Endothelial cell of umbilical vein (primary cell): ENCODE results near the gene NFATC3. TPM values are rescaled to one million over a fixed set of nuclear protein-coding genes. Genes with fewer than 3 reads are reported as not detected.

ENCODE experiments used
- BruUV-seq: library from RNA; stranded (reverse); fragments of 400-500 nt; replicated peaks from 2 replicates; lab custom pipeline; 2021; lab: Mats Ljungman, UMichigan
- CTCF ChIA-PET: fragments of 300-600, 350-600 bp; sonication (Branson Sonifier 250); formaldehyde crosslinking; loops from one replicate; lab custom pipeline; 2021; ENCODE audit warnings: antibody characterized with exemption, inconsistent platforms; lab: Charles Lee
- POLR2A ChIA-PET: fragments of 300-600, 350-600 bp; sonication (Branson Sonifier 250); formaldehyde crosslinking; loops from one replicate; lab custom pipeline; 2021; ENCODE audit warnings: antibody characterized with exemption, inconsistent platforms; lab: Charles Lee
- DNase-seq: peaks from one replicate; pipeline ENCODE4 v3.0.0-alpha.2; 2011; ENCODE audit warnings: low read depth, low spot score
- FAIRE-seq: peaks from 2 replicates; lab custom pipeline; 2011; peaks lifted over from hg19 to GRCh38; lab: Jason Lieb, UNC
- H2AFZ ChIP-seq: 2 replicates; pipeline ENCODE4 v1.6.0; 2012; ENCODE audit warnings: low read depth, low read length, control low read depth, inconsistent platforms
- H3K27ac ChIP-seq: 2 replicates; pipeline ENCODE4 v1.5.1; 2011; ENCODE audit warnings: low read depth, mild to moderate bottlenecking, control low read depth, low read length, moderate library complexity; ENCODE audit not compliant: insufficient read depth
- H3K27me3 ChIP-seq, 2 experiments: 2 replicates each; pipeline versions ENCODE4 v1.6.0 to v1.6.1; 2011; ENCODE audit warnings: low read length in 2 of 2, mixed read lengths in 1 of 2; ENCODE audit not compliant: control insufficient read depth in 2 of 2, insufficient read depth in 2 of 2
- H3K36me3 ChIP-seq, 2 experiments: 2 replicates in 1 of 2; 3 replicates in 1 of 2; pipeline ENCODE4 v1.5.1; 2011; ENCODE audit warnings: low read length in 2 of 2, mild to moderate bottlenecking in 1 of 2, moderate library complexity in 1 of 2; ENCODE audit not compliant: control insufficient read depth in 2 of 2, insufficient read depth in 2 of 2; ENCODE audit errors: extremely low read depth in 1 of 2
- H3K4me1 ChIP-seq: 3 replicates; pipeline ENCODE4 v1.5.1; 2011; ENCODE audit warnings: mild to moderate bottlenecking, low read length; ENCODE audit not compliant: control insufficient read depth, insufficient read depth; ENCODE audit errors: extremely low read depth
- H3K4me2 ChIP-seq: 2 replicates; pipeline ENCODE4 v1.6.1; 2011; ENCODE audit warnings: low read length, control low read depth, mixed read lengths; ENCODE audit not compliant: insufficient read depth
- H3K4me3 ChIP-seq, 3 experiments: fragments of 200-600 bp in 1 of 3; sonication (generic), shearing (Covaris generic) in 1 of 3; replicated peaks in 1 of 3; 2 replicates each; pipeline ENCODE4 v1.5.1; 2011 to 2016; ENCODE audit warnings: control low read depth in 3 of 3, low read length in 3 of 3, mild to moderate bottlenecking in 2 of 3, inconsistent platforms in 1 of 3, low read depth in 1 of 3, moderate library complexity in 1 of 3; ENCODE audit not compliant: insufficient read depth in 1 of 3
- H3K79me2 ChIP-seq: 2 replicates; pipeline ENCODE4 v1.6.0; 2012; ENCODE audit warnings: low read length, inconsistent platforms; ENCODE audit not compliant: control insufficient read depth, insufficient read depth
- H3K9ac ChIP-seq: replicated peaks from 2 replicates; pipeline ENCODE3; 2011; ENCODE audit warnings: low read length, control low read depth; ENCODE audit not compliant: insufficient read depth; ENCODE audit errors: extremely low read depth
- H3K9me1 ChIP-seq: replicated peaks from 3 replicates; pipeline ENCODE4 v1.6.0; 2011; ENCODE audit warnings: mild to moderate bottlenecking, low read length; ENCODE audit not compliant: control insufficient read depth, insufficient read depth; ENCODE audit errors: extremely low read depth
- H3K9me3 ChIP-seq: replicated peaks from 2 replicates; pipeline ENCODE4 v1.5.1; 2012; ENCODE audit warnings: low read length, inconsistent platforms; ENCODE audit not compliant: control insufficient read depth, insufficient read depth
- H4K20me1 ChIP-seq: replicated peaks from 2 replicates; pipeline ENCODE3; 2011; ENCODE audit warnings: mild to moderate bottlenecking, low read length; ENCODE audit not compliant: control insufficient read depth, insufficient read depth; ENCODE audit errors: extremely low read depth
- CTCF ChIP-seq, 2 donors: IDR thresholded peaks; 1 replicate in 1 of 2; 2 replicates in 1 of 2; pipeline ENCODE4 v1.5.1; 2011; ENCODE audit warnings: low read length in 2 of 2, mild to moderate bottlenecking in 2 of 2, moderate library complexity in 2 of 2, control low read depth in 1 of 2, inconsistent platforms in 1 of 2, low read depth in 1 of 2; ENCODE audit not compliant: insufficient read depth in 1 of 2; ENCODE audit errors: extremely low read depth in 1 of 2
- EZH2 ChIP-seq: IDR thresholded peaks from 2 replicates; pipeline ENCODE4 v1.6.1; 2012; ENCODE audit warnings: borderline replicate concordance, low read depth, mild to moderate bottlenecking, moderate library complexity, low read length, inconsistent platforms; ENCODE audit not compliant: severe bottlenecking
- FOS ChIP-seq: IDR thresholded peaks from 2 replicates; pipeline ENCODE4 v1.6.1; 2011; ENCODE audit warnings: mild to moderate bottlenecking, low read length, moderate library complexity, borderline replicate concordance; ENCODE audit not compliant: insufficient read depth
- GATA2 ChIP-seq: IDR thresholded peaks from 2 replicates; pipeline ENCODE4 v1.7.0; 2011; ENCODE audit warnings: low read depth, mild to moderate bottlenecking, moderate library complexity, mixed read lengths, low read length; ENCODE audit not compliant: insufficient read length, insufficient read depth
- JUN ChIP-seq: IDR thresholded peaks from 2 replicates; pipeline ENCODE4 v1.6.1; 2011; ENCODE audit warnings: borderline replicate concordance, low read depth; ENCODE audit not compliant: insufficient read length, insufficient read depth
- MAX ChIP-seq: IDR thresholded peaks from 2 replicates; pipeline ENCODE4 v1.6.1; 2011; ENCODE audit not compliant: insufficient read depth, insufficient read length
- MYC ChIP-seq: IDR thresholded peaks from one replicate; pipeline ENCODE4 v1.6.1; 2011; ENCODE audit warnings: mild to moderate bottlenecking, low read depth, low read length
- POLR2A ChIP-seq: IDR thresholded peaks from 2 replicates; pipeline ENCODE4 v1.6.1; 2012; ENCODE audit warnings: low read depth, mild to moderate bottlenecking, control low read depth, low read length
- POLR2AphosphoS5 ChIP-seq: IDR thresholded peaks from 2 replicates; pipeline ENCODE4 v1.6.1; 2012; ENCODE audit warnings: low read depth, mild to moderate bottlenecking, control low read depth, low read length, moderate library complexity; ENCODE audit not compliant: insufficient read depth
- dilution Hi-C: fragments of 300-500 bp; cut with MboI; formaldehyde crosslinking; loops from one replicate; pipeline ENCODE4 v1.15.0; 2019; ENCODE audit warnings: low sequenced_read_pairs; ENCODE audit not compliant: extremely low pct_ligation_motif_present
- intact Hi-C: fragments of 100-400 bp; cut with micrococcal nuclease; formaldehyde crosslinking; loops from one replicate; pipeline ENCODE4 v1.10.0; 2022
- polyA plus RNA-seq, 4 experiments: library from polyadenylated mRNA; depleted of rRNA in 3 of 4; stranded (reverse) in 3 of 4; unstranded in 1 of 4; fragments of >200 nt; gene quantifications; 2 replicates each; pipeline versions ENCODE4 v1.2.1 to v1.2.3, GENCODE V29; 2011 to 2012; ENCODE audit warnings: missing spikeins in 1 of 4
- total RNA-seq: library from RNA; stranded (reverse); gene quantifications from 2 replicates; pipeline ENCODE4 v1.2.3, GENCODE V29; 2021

Gene NFATC3
- total and polyA plus RNA-seq, 2 donors (not counting 3 experiments of a cell fraction or from before 2014, with no cell fraction given) = 15.6 to 33.1 TPM

- BruUV-seq = no TSS peak
- H3K4me1 ChIP-seq = no peaks in the 10 kb centered on the region
- H3K27ac ChIP-seq = no peak overlapping the region
- H3K4me2 ChIP-seq = no peak overlapping the region
- ChIA-PET CTCF (interaction anchor here (0.7 to 1.6 kb wide), 3 partner anchors 12 to 24 kb away, joined by 3 to 6 read pairs (median 3); no protein-coding TSS in a partner anchor), POLR2A (no interaction called here)
- intact Hi-C loops = no loop called here
- dilution Hi-C loops = no loop called here
- H2AFZ ChIP-seq = no peak overlapping the region
- FAIRE-seq (no peak), DNase-seq (no peak)
- TF ChIP-seq MAX (no peak), MYC (no peak), GATA2 (no peak), FOS (no peak)
- H3K27me3 ChIP-seq = no peaks in the 10 kb centered on the region
- H3K9ac ChIP-seq = no peak overlapping the region
- no peaks in the 10 kb centered on the region for H4K20me1 ChIP-seq
- H3K79me2 ChIP-seq = no peaks in the 10 kb centered on the region
- H3K9me1 ChIP-seq = no peaks in the 10 kb centered on the region
- H3K9me3 ChIP-seq = no peaks in the 10 kb centered on the region
- no peak overlapping the region for H3K4me3 ChIP-seq
- H3K36me3 ChIP-seq = no peaks in the 10 kb centered on the region
These were observed 94.1 kb downstream of the NFATC3 start for GRCh38 chr16:68179196-68179795.

- FAIRE-seq (no peak), DNase-seq (no peak)
- Histone ChIP-seq H3K4me1 (no peaks in the 10 kb centered on the region), H3K9me3 (no peaks in the 10 kb centered on the region), H3K9ac (no peak overlapping the region), H3K36me3 (no peaks in the 10 kb centered on the region), H2AFZ (no peak overlapping the region), H3K79me2 (no peaks in the 10 kb centered on the region), H4K20me1 (no peaks in the 10 kb centered on the region), H3K27ac (no peak overlapping the region), H3K27me3 (no peaks in the 10 kb centered on the region), H3K4me3 (no peak overlapping the region), H3K9me1 (no peaks in the 10 kb centered on the region), H3K4me2 (no peak overlapping the region)
- intact Hi-C loops = no loop called here
- TF ChIP-seq POLR2A = no peak
- TF ChIP-seq JUN = no peak
- no peak for TF ChIP-seq MYC
- TF ChIP-seq MAX = no peak
- TF ChIP-seq POLR2AphosphoS5 = no peak
- no peak for TF ChIP-seq EZH2
- no peak for TF ChIP-seq GATA2
- no peak for TF ChIP-seq CTCF (IDR thresholded peaks at IDR 0.05; ENCODE audit: extremely low read depth in 1 of 2, insufficient read depth in 1 of 2, low read depth in 1 of 2, low read length in 2 of 2)
- ChIA-PET POLR2A (no interaction called here), CTCF (interaction anchor here (0.8 kb wide), 1 partner anchor 38 kb away, joined by 3 read pairs; no protein-coding TSS in a partner anchor)
- dilution Hi-C loops = no loop called here
- BruUV-seq = no TSS peak
These were observed 94.7 kb downstream of the NFATC3 start for GRCh38 chr16:68179855-68180254.
